Common myeloid progenitor, CD34-positive (primary cell): ENCODE data around the gene SP8.
A peak's percentile ranks its signal among the peaks of the same experiment; 100 is the strongest.

Experiments
- CTCF ChIA-PET: fragments of 350-600 bp; sonication (Branson Sonifier 250); formaldehyde crosslinking; loops from one replicate; lab custom pipeline; 2021; ENCODE audit warnings: antibody characterized with exemption; lab: Charles Lee
- POLR2A ChIA-PET: fragments of 350-600 bp; sonication (Branson Sonifier 250); formaldehyde crosslinking; loops from one replicate; lab custom pipeline; 2021; ENCODE audit warnings: antibody characterized with exemption; lab: Charles Lee
- DNase-seq, 3 donors: peaks; one replicate each; pipeline versions ENCODE4 v3.0.0 to v3.0.0-alpha.2; 2013
- H3K27ac ChIP-seq, 2 experiments: 1 replicate in 1 of 2; 2 replicates in 1 of 2; pipeline ENCODE4 v1.7.0; 2013; ENCODE audit warnings: inconsistent platforms in 2 of 2, low read length in 2 of 2, mild to moderate bottlenecking in 2 of 2, low read depth in 1 of 2, moderate library complexity in 1 of 2; ENCODE audit not compliant: severe bottlenecking in 2 of 2, insufficient read depth in 1 of 2, poor library complexity in 1 of 2
- H3K27me3 ChIP-seq, 5 experiments: replicated peaks in 2 of 5; 1 replicate in 3 of 5; 2 replicates in 2 of 5; pipeline versions ENCODE4 v1.6.1 to v1.7.0; 2013; ENCODE audit warnings: low read length in 4 of 5, mild to moderate bottlenecking in 2 of 5, moderate library complexity in 2 of 5, inconsistent platforms in 1 of 5; ENCODE audit not compliant: insufficient read depth in 5 of 5, control insufficient read depth in 4 of 5
- H3K36me3 ChIP-seq, 4 experiments: 1 replicate in 2 of 4; 2 replicates in 2 of 4; pipeline versions ENCODE4 v1.6.1 to v1.7.0; 2013; ENCODE audit warnings: low read length in 3 of 4, control low read depth in 1 of 4, mild to moderate bottlenecking in 1 of 4; ENCODE audit not compliant: control insufficient read depth in 4 of 4, insufficient read depth in 4 of 4
- H3K4me1 ChIP-seq, 4 experiments: 1 replicate in 3 of 4; 2 replicates in 1 of 4; pipeline versions ENCODE4 v1.6.1 to v1.7.1; 2013; ENCODE audit warnings: low read length in 3 of 4, mild to moderate bottlenecking in 3 of 4, control low read depth in 1 of 4, inconsistent platforms in 1 of 4, moderate library complexity in 1 of 4; ENCODE audit not compliant: control insufficient read depth in 4 of 4, insufficient read depth in 4 of 4; ENCODE audit errors: control extremely low read depth in 1 of 4
- H3K4me3 ChIP-seq, 7 experiments: 1 replicate in 4 of 7; 2 replicates in 3 of 7; pipeline versions ENCODE4 v1.5.1 to v1.7.0; 2013; ENCODE audit warnings: mild to moderate bottlenecking in 7 of 7, low read length in 6 of 7, moderate library complexity in 6 of 7, inconsistent platforms in 2 of 7, low read depth in 2 of 7, control low read depth in 1 of 7; ENCODE audit not compliant: insufficient read depth in 4 of 7, control insufficient read depth in 1 of 7; ENCODE audit errors: extremely low read depth in 1 of 7
- H3K9me3 ChIP-seq, 5 experiments: 1 replicate in 4 of 5; 2 replicates in 1 of 5; pipeline versions ENCODE4 v1.6.1 to v1.7.1; 2013; ENCODE audit warnings: low read length in 4 of 5, mild to moderate bottlenecking in 2 of 5, inconsistent platforms in 1 of 5, low read depth in 1 of 5, moderate library complexity in 1 of 5; ENCODE audit not compliant: control insufficient read depth in 4 of 5, insufficient read depth in 2 of 5; ENCODE audit errors: control extremely low read depth in 1 of 5
- WGBS: methylation state at CpG from one replicate; pipeline ENCODE4 v1.1.5; 2013; ENCODE audit not compliant: insufficient coverage; 5-methylcytosine and 5-hydroxymethylcytosine counted together

SP8 gene

DNA sequence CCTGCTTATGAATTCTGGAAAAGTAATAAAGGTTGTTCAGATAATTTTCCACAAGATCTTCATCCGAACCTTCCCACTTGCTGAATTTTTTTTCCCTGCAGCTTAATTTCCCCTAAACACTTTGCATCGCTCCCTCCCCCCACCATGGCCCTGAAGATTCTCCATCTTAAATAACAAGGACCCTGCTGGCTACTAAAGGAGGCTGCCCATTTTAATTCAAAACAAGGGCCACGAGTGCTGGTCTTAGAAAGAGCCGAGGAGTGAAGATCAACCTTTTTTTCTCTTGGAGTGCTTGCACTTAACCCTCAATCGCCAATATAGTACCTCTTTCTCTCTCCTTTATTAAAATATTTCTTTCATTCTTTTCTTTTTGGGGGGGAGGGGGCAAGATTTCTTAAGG lies 9.2 kb upstream of the SP8 start:
- Histone ChIP-seq H3K27me3 (peaks cover 51 to 96% (median 69%) of the 10 kb centered on the region in 5 experiments), H3K4me3 (no peak overlapping the region), H3K4me1 (peaks cover 0 to 16% (median 11%) of the 10 kb centered on the region in 4 experiments), H3K9me3 (peaks cover 0 to 2% (median 0%) of the 10 kb centered on the region in 5 experiments), H3K27ac (no peak overlapping the region), H3K36me3 (no peaks in the 10 kb centered on the region)
- WGBS = 14% methylated on average over 2 of the region's 5 CpGs
- peak in 1 of 3 donors; percentile 19 for DNase-seq
- POLR2A ChIA-PET = no interaction called here
- CTCF ChIA-PET = no interaction called here

DNA sequence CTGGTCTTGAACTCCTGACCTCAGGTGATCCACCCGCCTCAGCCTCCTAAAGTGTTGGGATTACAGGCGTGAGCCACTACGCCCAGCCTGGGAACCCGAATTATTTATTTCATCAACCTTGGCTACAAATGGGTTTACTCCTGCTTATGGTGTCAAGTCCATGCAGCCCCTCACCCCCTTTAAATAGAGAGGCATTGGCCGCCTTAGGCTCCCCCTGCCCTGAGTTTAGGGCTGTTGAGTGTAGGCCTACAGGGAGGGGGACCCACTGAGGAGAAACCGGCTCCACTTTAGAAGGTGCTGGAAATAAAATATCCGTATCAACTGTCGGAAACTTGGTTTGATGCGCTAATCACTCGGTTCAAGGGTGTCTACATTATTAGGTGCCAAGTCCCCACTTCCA lies 8.7 kb upstream of the SP8 start:
- H3K27ac ChIP-seq = no peak overlapping the region
- H3K9me3 ChIP-seq = peaks cover 0 to 2% (median 0%) of the 10 kb centered on the region in 5 experiments
- H3K27me3 ChIP-seq = peaks cover 51 to 100% (median 74%) of the 10 kb centered on the region in 5 experiments
- H3K4me1 ChIP-seq = peaks cover 0 to 16% (median 11%) of the 10 kb centered on the region in 4 experiments
- H3K36me3 ChIP-seq = no peaks in the 10 kb centered on the region
- CTCF ChIA-PET = no interaction called here
- H3K4me3 ChIP-seq = no peak overlapping the region
- WGBS = 24% methylated on average over 10 of the region's 10 CpGs
- POLR2A ChIA-PET = no interaction called here
- DNase-seq = no peak

DNA sequence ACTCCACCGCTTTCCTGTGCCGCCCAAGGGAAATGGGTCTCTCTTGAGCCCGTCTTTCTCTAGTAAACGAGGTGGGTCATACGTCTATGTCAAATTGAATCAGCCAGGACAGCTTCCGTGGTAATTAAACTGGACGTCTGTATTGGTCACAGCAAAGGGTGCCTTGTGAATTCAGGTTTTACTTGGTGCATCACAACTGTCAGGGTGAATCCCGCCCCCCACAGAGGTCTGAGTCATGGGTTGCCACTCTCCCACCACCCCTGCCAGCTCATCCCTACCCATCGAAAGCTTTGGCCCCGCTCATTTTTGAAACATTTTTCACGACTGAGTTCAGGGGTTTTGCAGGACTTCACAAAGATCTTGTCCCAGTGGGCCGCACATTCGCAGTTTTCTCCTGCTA lies 8.0 kb upstream of the SP8 start:
- peak in 1 of 3 donors; percentile 16 for DNase-seq
- H3K9me3 ChIP-seq = peaks cover 0 to 2% (median 0%) of the 10 kb centered on the region in 5 experiments
- no peak overlapping the region for H3K4me3 ChIP-seq
- H3K36me3 ChIP-seq = no peaks in the 10 kb centered on the region
- ChIA-PET CTCF (interaction anchor here (5.0 kb wide), 1 partner anchor 13 kb away, joined by 37 read pairs; no protein-coding TSS in a partner anchor), POLR2A (no interaction called here)
- no peak overlapping the region for H3K27ac ChIP-seq
- 9% methylated on average over 12 of the region's 13 CpGs for WGBS
- H3K27me3 ChIP-seq = peaks cover 48 to 100% (median 77%) of the 10 kb centered on the region in 5 experiments
- peaks cover 0 to 16% (median 11%) of the 10 kb centered on the region in 4 experiments for H3K4me1 ChIP-seq

DNA sequence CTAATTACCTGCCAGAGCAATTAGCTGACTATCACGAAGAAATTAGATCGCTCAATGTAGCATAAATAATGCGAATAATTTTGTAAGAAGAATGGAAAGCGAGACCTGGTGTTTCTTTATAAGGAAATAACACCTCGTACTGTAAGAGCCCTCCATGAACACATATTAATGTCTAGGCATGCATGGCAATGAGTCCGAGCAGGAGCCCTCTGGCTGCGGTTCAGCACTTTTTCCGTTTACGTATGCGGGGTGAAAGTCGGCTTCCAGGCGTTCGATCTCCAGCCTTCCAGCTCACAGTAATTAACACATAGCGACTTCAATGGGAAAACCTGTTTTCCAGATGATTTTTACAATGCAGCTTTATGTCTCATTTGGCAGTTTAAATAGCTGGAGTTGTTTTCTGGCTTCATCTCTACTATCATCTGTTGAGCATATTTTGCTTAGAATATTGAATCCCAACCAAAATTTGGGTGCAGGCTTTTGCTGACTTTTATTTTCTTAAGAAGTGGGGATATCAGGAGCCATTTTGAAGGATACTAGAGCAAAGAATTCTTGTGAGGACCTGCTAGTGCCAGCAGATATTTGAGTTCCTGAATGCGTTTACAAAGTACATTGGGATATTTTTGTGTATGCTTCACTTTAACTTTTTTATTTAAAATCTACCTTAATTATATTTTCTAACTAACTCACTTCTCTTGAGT lies 7.2 kb upstream of the SP8 start:
- CTCF ChIA-PET = interaction anchor here (1.2 to 5.0 kb wide), 2 partner anchors 13 to 1689 kb away, joined by 4 to 37 read pairs; no protein-coding TSS in a partner anchor
- POLR2A ChIA-PET = no interaction called here
- peaks cover 0 to 16% (median 11%) of the 10 kb centered on the region in 4 experiments for H3K4me1 ChIP-seq
- no peak overlapping the region for H3K4me3 ChIP-seq
- DNase-seq = peak in 2 of 3 donors; percentile 30 to 31
- peaks cover 46 to 100% (median 76%) of the 10 kb centered on the region in 5 experiments for H3K27me3 ChIP-seq
- WGBS = 11% methylated on average over 10 of the region's 15 CpGs
- peaks cover 0 to 2% (median 0%) of the 10 kb centered on the region in 5 experiments for H3K9me3 ChIP-seq
- no peaks in the 10 kb centered on the region for H3K36me3 ChIP-seq
- no peak overlapping the region for H3K27ac ChIP-seq

DNA sequence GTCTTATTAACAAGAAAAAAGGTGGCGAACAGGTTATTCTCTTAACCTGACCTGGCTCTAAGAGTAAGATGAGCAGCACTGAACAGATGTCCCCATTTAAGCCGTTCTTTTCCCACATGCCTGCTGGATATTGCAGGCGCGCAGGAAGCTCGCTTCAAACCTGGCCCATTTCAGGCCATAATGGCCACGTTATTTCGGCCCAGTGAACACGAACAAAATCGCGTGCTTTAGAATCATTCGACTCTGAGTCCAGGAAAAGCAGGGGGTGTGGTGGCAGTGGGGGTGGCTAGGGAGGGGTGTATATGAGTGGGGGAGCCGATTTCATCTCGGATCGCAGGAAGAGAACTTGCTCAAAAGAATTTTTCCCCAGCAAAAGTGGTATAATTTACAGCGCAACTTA lies 6.6 kb upstream of the SP8 start:
- ChIA-PET POLR2A (no interaction called here), CTCF (interaction anchor here (1.2 to 5.0 kb wide), 3 partner anchors 12 to 1688 kb away, joined by 3 to 37 read pairs (median 4); no protein-coding TSS in a partner anchor)
- H3K27me3 ChIP-seq = peaks cover 48 to 100% (median 75%) of the 10 kb centered on the region in 5 experiments
- no peak overlapping the region for H3K4me3 ChIP-seq
- 13% methylated on average over 14 of the region's 15 CpGs for WGBS
- peak in 1 of 3 donors; percentile 12 for DNase-seq
- H3K36me3 ChIP-seq = no peaks in the 10 kb centered on the region
- H3K4me1 ChIP-seq = peaks cover 0 to 13% (median 8%) of the 10 kb centered on the region in 4 experiments
- H3K9me3 ChIP-seq = peaks cover 0 to 2% (median 0%) of the 10 kb centered on the region in 5 experiments
- no peak overlapping the region for H3K27ac ChIP-seq

DNA sequence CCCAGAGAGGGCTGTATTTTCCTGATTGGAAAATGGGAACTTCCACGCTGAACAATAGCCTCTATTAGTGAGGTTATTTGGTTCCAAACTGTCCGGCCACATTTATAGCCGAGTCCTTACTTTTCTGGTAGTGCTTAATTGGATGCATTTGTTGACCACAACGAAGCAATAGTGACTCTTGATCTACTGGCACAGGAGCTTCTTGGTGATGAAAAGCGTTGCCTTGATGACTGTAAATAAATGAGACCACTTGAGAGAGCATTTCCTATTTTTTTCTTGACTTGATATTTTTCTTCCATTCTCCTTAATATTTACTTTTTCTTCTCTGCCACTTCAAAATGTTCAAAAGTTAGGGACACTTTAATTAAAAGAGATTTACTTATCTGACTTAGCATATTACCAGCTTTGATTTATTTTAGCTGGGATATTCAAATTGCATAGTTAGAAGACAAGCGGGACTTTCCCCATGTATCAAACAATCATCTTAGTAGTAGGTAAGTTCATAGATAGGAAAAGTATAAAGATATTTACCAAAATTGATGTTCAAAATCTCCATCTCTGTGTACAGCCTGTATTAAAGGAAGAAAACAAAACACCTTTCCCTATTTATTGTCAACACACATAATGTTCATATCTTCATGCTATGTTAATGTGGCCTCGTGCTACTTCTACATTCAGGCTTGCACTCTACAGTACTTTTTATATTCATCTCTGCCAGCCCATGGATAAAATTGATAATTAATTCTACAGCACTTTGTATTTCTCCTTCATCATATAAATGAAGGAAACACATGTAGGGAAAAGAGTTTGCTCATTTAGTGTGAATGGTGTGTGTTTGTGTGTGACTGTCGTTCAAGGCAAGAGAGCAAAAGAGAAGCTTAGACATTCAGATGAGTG lies 5.1 kb upstream of the SP8 start:
- ChIA-PET POLR2A (no interaction called here), CTCF (interaction anchor here (1.2 to 5.0 kb wide), 4 partner anchors 11 to 462 kb away, joined by 3 to 37 read pairs (median 4); no protein-coding TSS in a partner anchor)
- Histone ChIP-seq H3K27ac (no peak overlapping the region), H3K4me3 (no peak overlapping the region), H3K9me3 (peaks cover 0 to 2% (median 0%) of the 10 kb centered on the region in 5 experiments), H3K36me3 (no peaks in the 10 kb centered on the region), H3K27me3 (peaks cover 50 to 100% (median 76%) of the 10 kb centered on the region in 5 experiments), H3K4me1 (peaks cover 0 to 8% (median 3%) of the 10 kb centered on the region in 4 experiments)
- 3% methylated on average over 4 of the region's 8 CpGs for WGBS
- peak in 1 of 3 donors; percentile 15 for DNase-seq
